CD4-positive, alpha-beta T cell (primary cell): ENCODE results near the gene TMEM217. TPM values are rescaled to one million over a fixed set of nuclear protein-coding genes. Genes with fewer than 3 reads are reported as not detected.
"Not testable (repeated sequence)": the region's sequence is repeated elsewhere in the genome, so short reads cannot be mapped to it uniquely, and the experiment has no call there.

ENCODE experiments used
- ATAC-seq: fragments of 200-7000 bp; cut with Tn5 transposase; one replicate; pipeline ENCODE4 v1.10.0; 2022; ENCODE audit warnings: mild to moderate bottlenecking; ENCODE audit not compliant: poor library complexity
- CTCF ChIA-PET: fragments of 350-600 bp; sonication (Branson Sonifier 250); formaldehyde crosslinking; loops from one replicate; lab custom pipeline; 2021; ENCODE audit warnings: antibody characterized with exemption, inconsistent platforms; lab: Charles Lee
- POLR2A ChIA-PET: fragments of 350-600 bp; sonication (Branson Sonifier 250); formaldehyde crosslinking; loops from one replicate; lab custom pipeline; 2021; ENCODE audit warnings: antibody characterized with exemption, inconsistent platforms; lab: Charles Lee
- DNase-seq, 14 experiments: peaks; one replicate each; pipeline ENCODE4 v3.0.0-alpha.2; 2013 to 2020; ENCODE audit warnings: mixed read lengths in 2 of 14
- H3K27ac ChIP-seq, 2 donors: one replicate each; pipeline versions ENCODE4 v1.5.1 to v1.7.0; 2013; ENCODE audit warnings: low read length in 2 of 2, low read depth in 1 of 2, mild to moderate bottlenecking in 1 of 2
- H3K27me3 ChIP-seq, 2 experiments: 1 replicate in 1 of 2; 2 replicates in 1 of 2; pipeline versions ENCODE4 v1.6.1 to v1.7.0; 2013; ENCODE audit warnings: low read length in 2 of 2, control low read depth in 1 of 2, mild to moderate bottlenecking in 1 of 2, moderate library complexity in 1 of 2; ENCODE audit not compliant: insufficient read depth in 2 of 2, control insufficient read depth in 1 of 2
- H3K36me3 ChIP-seq: one replicate; pipeline ENCODE4 v1.6.1; 2013; ENCODE audit warnings: low read length, control low read depth; ENCODE audit not compliant: insufficient read depth
- H3K4me1 ChIP-seq: one replicate; pipeline ENCODE4 v1.6.1; 2013; ENCODE audit warnings: low read length, control low read depth; ENCODE audit not compliant: insufficient read depth
- H3K4me3 ChIP-seq: one replicate; pipeline ENCODE4 v1.5.1; 2013; ENCODE audit warnings: mild to moderate bottlenecking, low read length, moderate library complexity
- H3K9me3 ChIP-seq, 2 experiments: 1 replicate in 1 of 2; 2 replicates in 1 of 2; pipeline versions ENCODE4 v1.6.1 to v1.7.0; 2013; ENCODE audit warnings: low read length in 2 of 2, mild to moderate bottlenecking in 2 of 2, control low read depth in 1 of 2, moderate library complexity in 1 of 2; ENCODE audit not compliant: control insufficient read depth in 1 of 2, insufficient read depth in 1 of 2
- H3K27ac Mint-ChIP-seq: one replicate; pipeline ENCODE4 v1.8.0; 2020; ENCODE audit warnings: mixed read lengths
- H3K27me3 Mint-ChIP-seq: one replicate; pipeline ENCODE4 v1.8.0; 2021; ENCODE audit warnings: mixed read lengths
- H3K36me3 Mint-ChIP-seq: one replicate; pipeline ENCODE4 v1.8.0; 2021; ENCODE audit warnings: low read depth, mixed read lengths
- H3K4me1 Mint-ChIP-seq: one replicate; pipeline ENCODE4 v1.8.0; 2021; ENCODE audit warnings: low read depth, mixed read lengths
- H3K4me3 Mint-ChIP-seq: one replicate; pipeline ENCODE4 v1.8.0; 2020; ENCODE audit warnings: mild to moderate bottlenecking, mixed read lengths
- H3K9me3 Mint-ChIP-seq: one replicate; pipeline ENCODE4 v1.8.0; 2020; ENCODE audit warnings: mixed read lengths
- intact Hi-C, 2 experiments: fragments of 100-400 bp; cut with DNase I in 1 of 2; cut with micrococcal nuclease in 1 of 2; formaldehyde crosslinking; loops; one replicate each; pipeline versions ENCODE4 v1.15.1 to v1.9.0; 2023 to 2025; cut with DNase I, micrococcal nuclease
- polyA plus RNA-seq, 2 donors: library from polyadenylated mRNA; unstranded; fragments of 120-200 nt; gene quantifications; one replicate each; pipeline ENCODE4 v1.2.1, GENCODE V29; 2013
- total RNA-seq, 174 experiments: library from RNA in 2 of 174; stranded (reverse) in 2 of 174; gene quantifications; one replicate each; pipeline ENCODE4 v1.2.3 and lab custom pipeline; 2021 to 2026
- TF ChIP-seq, protein P1 (sequence below): fragments of 200-600 bp; IDR thresholded peaks from one replicate; pipeline ENCODE4 v1.8.0; 2022; ENCODE audit warnings: antibody characterized with exemption, mild to moderate bottlenecking

The TMEM217 gene
- total RNA-seq = under 1 TPM; 0.41 to 0.47 TPM
- polyA plus RNA-seq (2013, experiment 1 of 2) = 0.30 TPM
- 0.41 TPM for polyA plus RNA-seq (2013, experiment 2 of 2)
- total RNA-seq (lab: John Stamatoyannopoulos, UW) = 0 to 6.4 (median 0.40) reads per million in 172 experiments

DNA sequence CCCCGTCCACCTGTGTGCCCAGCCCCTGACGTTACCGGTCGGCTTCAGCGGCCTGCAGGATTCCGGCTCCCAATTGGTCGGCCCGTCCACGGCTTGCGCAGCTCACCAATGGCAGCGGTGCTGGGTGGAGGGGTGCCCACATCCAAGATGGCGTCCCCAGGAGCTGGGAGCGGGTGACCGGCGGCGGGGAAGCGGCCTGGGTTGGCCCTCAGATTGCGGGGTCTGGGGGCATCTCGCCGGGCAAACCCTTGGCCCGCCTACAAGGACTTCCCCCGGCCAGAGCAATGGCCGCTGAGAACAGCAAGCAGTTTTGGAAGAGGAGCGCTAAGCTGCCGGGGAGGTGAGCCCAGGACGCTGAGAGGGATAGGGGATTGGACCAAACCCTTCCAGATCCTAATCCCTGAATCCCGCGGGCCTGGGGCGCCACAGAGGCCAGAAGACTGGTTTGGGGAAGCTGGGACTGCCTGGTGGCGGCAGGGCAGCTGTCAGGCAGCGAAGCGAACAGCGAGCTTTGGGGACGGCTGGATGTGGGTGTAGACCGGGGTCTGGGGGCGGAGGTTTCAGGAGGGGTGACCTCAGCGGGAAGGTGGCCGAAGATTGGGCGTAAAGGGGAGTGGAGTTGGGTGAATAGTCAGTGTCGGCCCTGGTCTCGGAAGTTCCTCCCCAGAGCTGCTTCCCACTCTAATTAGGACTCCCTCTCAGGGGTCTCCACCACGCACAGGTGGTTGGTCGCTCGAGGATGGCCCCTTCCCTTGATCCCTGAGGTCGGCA lies at the start of gene TMEM217, which contains the start of gene TBC1D22B:
Gene TMEM217, minus strand, starts transcription at position 511 of the 771 bp plus-strand sequence. CDS start 39,114 bp downstream, outside the sequence.
Gene TBC1D22B, plus strand, starts transcription at position 139 of the 771 bp plus-strand sequence. Its CDS starts 146 bp downstream, at position 285.
- DNase-seq (peak; percentile 90 to 97 (median 94)), ATAC-seq (peak; percentile 99)
- Mint-ChIP-seq H3K4me1 (peaks cover 46% of the 10 kb centered on the region), H3K9me3 (no peaks in the 10 kb centered on the region), H3K27me3 (no peaks in the 10 kb centered on the region), H3K36me3 (peaks cover 10% of the 10 kb centered on the region), H3K27ac (peak within 1 kb of the TSS; percentile 73), H3K4me3 (peak within 1 kb of the TSS; percentile 84)
- Histone ChIP-seq H3K4me1 (peaks cover 21% of the 10 kb centered on the region), H3K27ac (peak within 1 kb of the TSS; percentile 86 to 92), H3K9me3 (no peaks in the 10 kb centered on the region), H3K36me3 (no peaks in the 10 kb centered on the region), H3K4me3 (peak within 1 kb of the TSS; percentile 82), H3K27me3 (no peaks in the 10 kb centered on the region)
- CTCF ChIA-PET = interaction anchor here (0.7 to 1.2 kb wide), 2 partner anchors 20 to 440 kb away, joined by 3 read pairs; partner anchors contain the start of gene MDGA1
- intact Hi-C loops = loop anchor here in 1 of 2 experiments (5.0 kb wide), 2 partner anchors 36 to 371 kb away; partner anchors contain the start of gene C6orf89
- TF ChIP-seq, protein P1, sequence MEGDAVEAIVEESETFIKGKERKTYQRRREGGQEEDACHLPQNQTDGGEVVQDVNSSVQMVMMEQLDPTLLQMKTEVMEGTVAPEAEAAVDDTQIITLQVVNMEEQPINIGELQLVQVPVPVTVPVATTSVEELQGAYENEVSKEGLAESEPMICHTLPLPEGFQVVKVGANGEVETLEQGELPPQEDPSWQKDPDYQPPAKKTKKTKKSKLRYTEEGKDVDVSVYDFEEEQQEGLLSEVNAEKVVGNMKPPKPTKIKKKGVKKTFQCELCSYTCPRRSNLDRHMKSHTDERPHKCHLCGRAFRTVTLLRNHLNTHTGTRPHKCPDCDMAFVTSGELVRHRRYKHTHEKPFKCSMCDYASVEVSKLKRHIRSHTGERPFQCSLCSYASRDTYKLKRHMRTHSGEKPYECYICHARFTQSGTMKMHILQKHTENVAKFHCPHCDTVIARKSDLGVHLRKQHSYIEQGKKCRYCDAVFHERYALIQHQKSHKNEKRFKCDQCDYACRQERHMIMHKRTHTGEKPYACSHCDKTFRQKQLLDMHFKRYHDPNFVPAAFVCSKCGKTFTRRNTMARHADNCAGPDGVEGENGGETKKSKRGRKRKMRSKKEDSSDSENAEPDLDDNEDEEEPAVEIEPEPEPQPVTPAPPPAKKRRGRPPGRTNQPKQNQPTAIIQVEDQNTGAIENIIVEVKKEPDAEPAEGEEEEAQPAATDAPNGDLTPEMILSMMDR = no peak
- POLR2A ChIA-PET = interaction anchor here (0.5 to 1.5 kb wide), 15 partner anchors 8 to 1052 kb away, joined by 3 to 14 read pairs (median 5); partner anchors contain the start of genes CMTR1, MTCH1, PPIL1 and RNF8

DNA sequence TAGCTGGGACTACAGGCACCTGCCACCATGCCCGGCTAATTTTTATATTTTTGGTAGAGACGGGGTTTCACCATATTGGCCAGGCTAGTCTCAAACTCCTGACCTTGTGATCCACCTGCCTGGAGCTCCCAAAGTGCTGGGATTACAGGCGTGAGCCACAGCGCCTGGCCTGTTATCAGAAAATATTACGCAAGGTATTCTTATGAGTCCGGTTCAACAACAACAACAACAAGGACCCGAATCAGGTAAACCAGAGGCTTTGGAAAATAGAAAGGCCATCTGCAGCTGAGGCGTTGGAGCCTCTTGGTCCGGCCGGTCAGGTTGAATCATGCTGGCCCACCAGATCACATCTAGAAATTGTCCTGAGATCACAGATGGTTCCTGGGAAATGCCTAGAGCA lies 49.5 kb upstream of the TMEM217 start:
- H3K9me3 ChIP-seq, H3K4me1 Mint-ChIP-seq, POLR2A ChIA-PET, H3K27ac Mint-ChIP-seq, H3K27me3 ChIP-seq, ATAC-seq, H3K4me3 ChIP-seq, H3K4me1 ChIP-seq, H3K27me3 Mint-ChIP-seq, intact Hi-C loops, H3K4me3 Mint-ChIP-seq, DNase-seq, H3K9me3 Mint-ChIP-seq, H3K27ac ChIP-seq: not testable (repeated sequence)
- CTCF ChIA-PET = interaction anchor here (1.0 kb wide), 1 partner anchor 13 kb away, joined by 3 read pairs; no protein-coding TSS in a partner anchor
- peaks cover 69% of the 10 kb centered on the region for H3K36me3 Mint-ChIP-seq
- peaks cover 39% of the 10 kb centered on the region for H3K36me3 ChIP-seq

DNA sequence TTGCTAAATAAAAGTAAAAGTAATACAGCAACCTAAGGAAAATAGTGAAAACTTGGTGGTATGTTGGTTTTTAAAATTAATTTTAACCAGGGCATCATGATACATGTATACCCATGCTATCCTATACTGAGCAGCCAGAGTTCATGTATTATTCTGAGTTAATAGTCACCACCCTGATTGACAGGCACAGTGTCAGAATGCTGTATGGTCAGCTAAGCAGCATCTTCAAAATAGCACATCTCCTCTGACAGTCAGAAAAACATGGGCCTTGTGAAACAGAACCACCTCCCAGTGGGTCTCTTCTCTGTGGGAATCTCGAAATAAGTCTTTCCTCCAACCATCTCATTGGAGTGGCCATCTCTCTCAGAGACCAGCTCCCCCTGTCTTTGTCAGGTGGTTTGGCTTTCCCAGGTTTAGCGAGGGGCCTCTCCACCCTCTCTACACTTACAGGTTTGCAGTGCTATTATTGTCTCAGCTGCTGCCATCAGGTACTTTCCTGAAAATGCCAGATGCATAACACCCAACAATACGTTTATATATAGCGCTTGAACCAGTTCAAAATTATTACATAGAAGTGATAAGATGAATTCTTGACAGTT lies 48.8 kb upstream of the TMEM217 start:
- Histone ChIP-seq H3K27ac (no peak overlapping the region), H3K36me3 (peaks cover 44% of the 10 kb centered on the region), H3K27me3 (no peaks in the 10 kb centered on the region), H3K4me1 (no peaks in the 10 kb centered on the region), H3K4me3 (no peak overlapping the region), H3K9me3 (no peaks in the 10 kb centered on the region)
- DNase-seq (no peak), ATAC-seq (no peak)
- POLR2A ChIA-PET = no interaction called here
- Mint-ChIP-seq H3K27me3 (no peaks in the 10 kb centered on the region), H3K27ac (no peak overlapping the region), H3K4me3 (no peak overlapping the region), H3K36me3 (peaks cover 69% of the 10 kb centered on the region), H3K9me3 (no peaks in the 10 kb centered on the region), H3K4me1 (no peaks in the 10 kb centered on the region)
- intact Hi-C loops = no loop called here
- TF ChIP-seq, protein P1 = no peak
- CTCF ChIA-PET = interaction anchor here (1.0 kb wide), 1 partner anchor 12 kb away, joined by 3 read pairs; no protein-coding TSS in a partner anchor
